DMS53 (cell line): ENCODE data around the gene ACOT7.

ENCODE experiments used
- DNase-seq: peaks from one replicate; lab custom pipeline; 2025; lab: John Stamatoyannopoulos, UW

Gene ACOT7

DNA sequence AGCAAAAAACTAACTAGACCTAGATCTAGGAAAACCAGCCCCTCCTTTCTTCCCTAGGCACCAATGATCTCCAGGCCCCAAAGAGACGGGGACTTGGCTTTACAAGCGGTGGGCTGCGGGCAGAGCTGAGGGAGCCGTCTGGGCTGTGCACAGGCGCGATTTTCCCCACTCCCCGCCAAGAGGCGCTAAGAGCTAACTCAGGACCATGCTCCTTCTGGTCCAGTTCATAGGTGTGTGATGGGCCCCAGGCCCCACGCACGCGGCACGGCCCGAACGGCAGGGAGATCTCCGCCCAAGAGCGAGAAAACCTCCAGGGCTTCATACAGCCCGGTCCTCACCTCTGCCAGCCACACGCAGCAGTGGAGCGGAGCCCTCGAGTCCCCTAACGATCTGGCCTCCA is 125.2 kb downstream of the ACOT7 start:
- DNase-seq, result no peak

DNA sequence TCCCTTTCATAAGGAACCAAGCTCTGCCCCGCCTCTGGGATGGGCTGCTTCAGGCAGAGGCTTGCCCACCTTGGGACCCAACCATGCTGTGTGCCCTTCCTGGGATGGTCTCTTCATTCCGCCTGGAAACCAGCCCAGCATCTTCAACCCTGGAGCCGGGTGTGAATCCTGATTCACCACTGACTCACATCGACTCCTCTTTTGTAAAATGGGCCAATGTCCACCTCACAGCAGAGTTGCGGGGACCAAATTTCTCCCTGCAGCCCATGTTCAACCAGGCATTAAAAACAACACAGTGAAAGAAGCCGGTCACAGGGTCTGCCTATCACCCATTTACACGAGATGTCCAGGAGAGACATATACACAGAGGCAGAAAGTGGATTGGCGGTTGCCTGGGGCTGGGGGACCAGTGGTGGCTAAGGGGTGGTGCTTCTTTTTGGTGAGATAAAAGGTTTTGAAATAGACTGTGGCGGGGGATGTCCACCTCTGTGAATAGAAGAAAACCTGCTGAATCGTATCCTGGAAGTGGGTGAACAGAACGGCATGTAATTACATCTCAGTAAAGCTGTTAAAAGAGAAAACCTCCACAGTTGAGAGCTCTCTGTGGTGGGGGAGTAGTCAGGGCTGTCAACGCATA is 125.8 kb downstream of the ACOT7 start:
- DNase-seq, result no peak

DNA sequence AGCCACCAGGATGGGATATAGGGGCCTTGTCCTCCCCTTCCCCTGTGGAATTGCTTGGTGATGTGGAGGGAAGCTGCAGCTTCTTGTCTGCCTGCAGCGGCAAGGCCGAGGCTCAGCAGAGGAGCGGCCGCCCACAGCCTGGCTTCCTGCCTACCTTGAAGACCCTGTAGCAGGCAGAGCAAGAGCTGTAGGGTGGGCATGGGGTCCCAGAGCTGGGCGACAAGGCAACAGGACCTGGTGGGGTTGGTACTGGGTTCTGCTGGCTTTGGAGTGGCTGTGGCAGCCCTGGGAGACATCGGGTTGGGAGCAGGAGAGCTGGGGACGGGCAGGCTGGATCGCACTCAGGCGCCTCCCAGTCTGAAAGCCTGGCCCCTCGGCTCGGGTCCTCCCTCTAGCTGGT is 126.9 kb downstream of the ACOT7 start:
- no peak for DNase-seq

DNA sequence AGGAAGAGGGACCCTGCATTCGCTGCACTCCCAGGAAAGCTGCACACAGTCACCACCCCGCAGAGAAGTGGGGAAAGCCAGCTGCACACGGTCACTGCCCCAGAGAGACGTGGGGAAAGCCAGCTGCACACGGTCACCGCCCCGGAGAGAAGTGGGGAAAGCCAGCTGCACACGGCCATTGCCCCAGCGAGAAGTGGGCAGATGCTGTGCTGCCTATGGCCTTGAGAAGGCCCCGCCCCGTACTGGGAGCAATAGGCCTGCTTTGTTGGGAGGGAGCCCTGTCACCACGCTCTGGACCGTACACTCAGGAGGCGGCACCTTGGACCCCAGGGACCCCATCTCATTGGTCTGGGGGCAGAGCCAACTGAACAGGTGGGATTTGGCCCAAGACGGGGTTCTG is 128.4 kb downstream of the ACOT7 start:
- DNase-seq, result peak; percentile 61

DNA sequence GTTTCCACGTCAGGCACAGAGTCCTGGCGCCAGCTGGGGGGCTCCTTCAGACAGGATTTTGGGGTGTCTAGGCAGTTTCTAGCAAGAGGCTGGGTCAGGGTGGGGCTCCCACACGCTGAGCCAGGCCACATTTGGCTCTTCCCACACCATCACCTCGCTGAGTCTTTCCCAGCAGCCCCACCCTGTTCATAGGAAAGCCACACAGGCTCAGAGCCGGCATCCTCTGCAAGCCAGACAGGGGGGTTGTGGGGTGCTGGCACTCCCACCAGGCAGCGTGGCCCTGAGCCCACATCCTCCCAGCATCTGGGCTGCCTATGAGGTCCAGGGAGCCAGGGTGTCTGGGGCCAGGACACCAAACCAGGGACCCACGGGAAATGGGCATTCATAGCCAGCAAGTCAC is 129.9 kb downstream of the ACOT7 start:
- DNase-seq, result no peak

DNA sequence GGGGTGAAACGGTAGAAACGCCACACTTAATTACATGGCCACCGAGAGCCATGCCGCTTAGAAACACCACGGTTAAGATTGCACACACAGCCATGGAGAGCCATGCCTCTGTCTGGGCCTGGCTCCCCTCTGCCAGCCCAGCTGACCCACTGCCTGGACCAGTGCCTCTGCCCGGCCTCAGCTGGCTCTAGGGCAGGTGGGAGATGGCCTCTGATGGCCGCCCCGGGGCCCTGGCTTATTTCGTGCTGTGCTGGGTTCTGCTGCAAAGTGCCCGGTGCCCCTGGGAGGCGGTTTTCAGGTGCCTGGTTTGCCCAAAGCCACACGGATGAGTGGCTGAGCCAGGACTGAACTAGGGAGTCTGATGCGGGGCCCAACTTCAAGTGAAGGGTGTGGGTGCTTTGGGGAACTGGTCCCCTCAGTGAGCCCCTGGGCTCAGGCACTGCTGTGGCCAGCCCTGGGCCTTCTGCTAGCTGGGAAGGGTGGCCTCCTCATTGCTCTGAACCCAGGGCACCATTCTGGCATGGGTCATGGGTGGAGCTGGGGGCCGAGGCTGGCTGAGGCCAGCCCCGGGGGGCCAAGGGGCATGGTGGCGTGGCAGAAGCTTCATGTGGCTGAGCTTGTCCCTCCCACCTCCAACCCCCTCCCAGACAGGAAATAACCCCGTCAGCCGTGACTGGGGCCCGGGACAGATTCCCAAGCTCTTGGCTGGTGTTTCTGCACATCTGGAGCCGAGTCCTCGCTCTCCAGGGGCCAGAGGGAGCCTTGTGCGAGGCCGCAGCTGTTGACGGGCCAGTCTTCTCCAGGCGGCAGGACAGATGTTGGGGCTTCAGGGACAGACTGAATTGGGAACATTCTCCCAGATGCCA is 130.8 kb downstream of the ACOT7 start:
- no peak for DNase-seq

DNA sequence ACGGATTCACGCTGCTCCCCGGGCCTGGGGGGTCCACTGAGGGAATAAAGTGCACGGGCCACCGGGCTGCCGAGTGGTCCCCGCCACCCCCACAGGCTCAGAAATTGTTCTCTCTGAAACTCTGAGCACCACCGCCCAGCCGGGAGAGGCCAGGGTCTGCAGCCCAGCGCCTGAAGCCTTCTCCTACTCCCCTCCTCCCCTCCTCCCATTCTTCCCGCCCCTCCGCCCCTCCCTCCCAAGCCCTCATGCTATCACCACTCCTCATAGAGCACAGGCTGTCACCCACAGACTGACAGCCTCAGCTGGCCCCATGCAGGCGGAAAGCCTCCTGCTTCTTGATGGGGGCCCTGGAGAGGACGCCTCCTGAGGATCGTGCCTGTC is 132.0 kb downstream of the ACOT7 start:
- peak; percentile 44 for DNase-seq

DNA sequence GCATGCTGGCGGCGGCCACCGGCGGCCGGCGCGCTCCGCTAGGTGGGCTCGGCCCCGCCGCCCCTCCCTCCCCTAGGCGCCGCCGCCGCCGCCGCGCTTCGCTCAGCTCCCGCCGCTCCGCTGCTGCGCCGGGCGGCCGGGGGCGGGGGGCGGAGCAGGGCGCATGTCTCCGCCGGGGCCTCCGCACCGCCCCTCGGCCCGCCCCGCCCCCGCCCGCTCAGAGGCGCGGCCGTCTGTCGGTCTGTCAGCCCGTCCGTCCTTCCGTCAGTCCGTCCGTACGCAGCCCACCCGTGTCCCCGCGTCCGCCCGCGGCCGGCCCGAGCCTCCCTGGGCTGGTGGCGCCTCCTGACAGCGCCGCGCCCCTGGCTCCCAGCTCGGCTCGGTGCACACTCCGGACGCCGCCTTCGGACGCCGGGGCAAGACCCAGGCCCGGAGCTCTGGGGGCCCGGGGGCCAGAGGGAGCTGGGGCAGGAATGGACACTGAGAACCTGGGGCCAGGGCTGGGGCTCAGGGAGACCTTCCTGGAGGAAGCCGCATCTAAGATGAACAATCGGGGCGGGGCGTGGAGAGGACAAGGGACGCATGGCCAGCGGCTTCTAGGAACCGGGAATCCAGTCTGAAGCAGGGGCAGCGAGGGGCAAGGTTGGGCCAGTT is 132.5 kb downstream of the ACOT7 start, which contains the start of gene GPR153:
TSS of gene GPR153 (minus strand) at position 138 of the 654 bp plus-strand sequence. CDS start 6,193 bp downstream, outside the sequence.
- DNase-seq, result peak; percentile 72

DNA sequence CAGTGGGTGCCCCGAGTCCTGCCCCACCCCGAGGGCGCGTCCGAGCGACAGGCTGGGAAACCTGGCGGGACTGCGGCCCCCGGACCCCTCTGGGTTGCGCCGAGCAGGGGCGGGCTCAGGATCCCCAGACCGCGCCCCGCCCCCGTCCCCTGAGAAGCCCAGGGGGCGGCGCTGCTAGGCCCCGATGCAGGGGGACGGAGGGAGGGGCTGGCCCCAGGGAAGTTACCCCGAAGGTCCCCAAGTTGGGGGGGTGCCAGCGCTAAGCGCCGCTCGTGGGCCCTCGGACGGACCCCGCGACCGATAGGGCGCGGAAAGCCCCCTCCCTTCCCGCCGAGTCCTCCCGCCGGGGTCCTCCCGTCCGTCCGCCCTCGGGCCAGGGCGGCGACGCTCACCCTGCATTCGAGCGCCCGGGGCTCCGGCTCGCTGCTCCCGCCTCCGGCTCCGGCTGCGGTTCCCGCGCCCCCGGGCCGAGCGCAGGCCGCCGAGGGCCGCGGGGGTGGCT is 133.1 kb downstream of the ACOT7 start:
- peak; percentile 65 for DNase-seq

DNA sequence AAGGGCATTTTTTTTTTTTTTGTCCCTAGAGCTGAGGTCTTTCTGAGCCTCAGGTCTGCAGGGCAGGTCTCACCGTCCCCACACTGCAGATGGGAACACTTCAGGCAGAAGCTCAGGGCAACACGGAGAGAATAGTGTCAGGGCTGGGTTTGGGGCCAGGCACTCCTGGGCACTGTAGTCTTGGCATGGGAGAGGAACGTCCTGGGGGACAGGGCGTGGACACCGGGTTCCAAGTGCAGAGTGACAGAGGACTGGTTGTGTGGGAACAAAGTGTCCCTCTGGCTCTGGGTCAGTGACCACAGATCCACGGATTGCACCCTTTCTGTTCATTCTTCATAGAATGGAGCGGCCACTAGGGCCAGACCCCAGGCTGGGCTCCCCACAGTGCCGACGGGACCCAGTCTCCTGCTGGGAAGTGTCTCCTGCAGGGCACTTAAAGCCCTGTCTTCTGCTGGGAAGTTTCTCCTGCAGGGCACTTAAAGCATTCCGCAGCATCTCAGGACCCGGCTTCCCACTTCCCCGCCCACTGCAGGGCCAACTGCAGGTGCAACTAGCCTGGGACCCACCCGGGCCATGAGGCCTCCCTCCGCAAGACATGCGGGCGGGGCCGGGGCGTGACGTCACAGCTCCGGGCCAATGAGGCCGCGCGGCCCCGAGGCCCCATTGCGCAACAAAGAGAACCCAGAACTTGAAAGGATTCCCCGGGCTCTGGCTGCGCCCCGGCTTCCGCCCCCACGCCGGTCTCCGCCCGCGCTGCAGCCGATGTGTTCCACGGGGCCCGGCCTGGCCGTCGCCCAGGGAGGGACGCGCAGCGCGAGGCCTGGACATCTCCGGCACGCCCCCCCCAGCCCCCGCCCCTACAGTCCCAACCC is 133.8 kb downstream of the ACOT7 start:
- peak; percentile 73 for DNase-seq

DNA sequence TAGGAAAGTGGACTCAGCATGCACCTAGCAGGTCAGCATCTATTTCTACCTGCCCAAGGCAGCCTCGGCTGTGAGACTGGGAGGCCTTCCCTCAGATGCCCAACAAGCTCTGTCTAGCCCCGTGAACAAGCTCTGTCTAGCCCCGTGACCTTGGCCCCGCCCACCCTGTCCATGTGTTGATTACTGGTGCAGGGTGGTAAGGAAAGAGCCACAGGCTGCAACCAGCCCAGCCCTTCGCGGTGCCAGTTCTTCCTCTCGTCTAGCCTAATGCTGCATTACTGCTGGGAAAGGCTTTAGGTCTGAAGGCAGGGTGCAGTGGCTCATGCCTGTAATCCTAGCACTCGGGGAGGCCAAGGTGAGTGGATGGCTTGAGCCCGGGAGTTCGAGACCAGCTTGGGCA is 134.9 kb downstream of the ACOT7 start:
- DNase-seq, result peak; percentile 30

DNA sequence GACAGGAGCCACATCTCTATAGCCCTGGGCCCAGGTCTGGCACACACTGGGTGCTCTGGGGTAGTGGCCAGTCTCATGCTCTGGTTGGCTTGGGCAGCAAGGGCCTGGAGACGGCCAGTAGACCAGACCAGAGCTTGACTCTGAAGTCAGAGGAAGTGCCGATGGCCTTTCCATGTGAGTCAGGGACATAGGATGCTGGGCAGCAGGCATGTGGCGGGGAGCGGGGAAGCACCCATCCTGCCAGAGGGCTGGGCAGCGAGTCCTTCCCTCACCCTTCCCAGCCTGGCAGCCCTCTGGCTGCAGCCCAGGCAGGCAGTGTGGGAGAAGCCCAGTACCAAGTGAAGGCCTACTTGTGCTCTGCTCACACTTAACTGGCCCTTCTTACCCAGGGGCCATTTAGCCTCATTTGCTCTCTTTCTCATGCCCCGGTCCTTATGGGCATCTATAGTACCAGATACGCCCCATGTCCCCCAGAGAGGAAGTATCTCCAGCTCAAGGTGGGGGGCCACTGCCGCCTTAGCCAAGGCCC is 136.0 kb downstream of the ACOT7 start:
- DNase-seq, result no peak

DNA sequence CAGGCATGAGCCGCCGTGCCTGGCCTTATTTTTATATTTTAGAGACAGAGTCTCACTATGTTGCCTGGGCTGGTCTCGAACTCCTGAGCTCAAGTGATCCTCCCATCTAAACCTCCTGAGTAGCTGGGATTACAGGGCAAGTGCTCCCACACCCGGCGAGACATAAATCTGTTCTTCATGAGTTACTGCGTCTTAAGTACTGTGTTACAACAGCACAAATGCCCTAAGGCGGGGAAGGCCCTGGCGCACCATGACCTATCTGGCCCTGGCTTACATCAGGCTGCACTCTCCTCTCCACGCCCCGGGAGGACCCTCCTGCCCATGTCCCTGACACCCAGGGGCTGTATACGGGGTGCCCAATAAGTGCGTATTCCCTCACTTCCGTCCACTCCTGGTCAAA is 136.9 kb downstream of the ACOT7 start:
- no peak for DNase-seq

DNA sequence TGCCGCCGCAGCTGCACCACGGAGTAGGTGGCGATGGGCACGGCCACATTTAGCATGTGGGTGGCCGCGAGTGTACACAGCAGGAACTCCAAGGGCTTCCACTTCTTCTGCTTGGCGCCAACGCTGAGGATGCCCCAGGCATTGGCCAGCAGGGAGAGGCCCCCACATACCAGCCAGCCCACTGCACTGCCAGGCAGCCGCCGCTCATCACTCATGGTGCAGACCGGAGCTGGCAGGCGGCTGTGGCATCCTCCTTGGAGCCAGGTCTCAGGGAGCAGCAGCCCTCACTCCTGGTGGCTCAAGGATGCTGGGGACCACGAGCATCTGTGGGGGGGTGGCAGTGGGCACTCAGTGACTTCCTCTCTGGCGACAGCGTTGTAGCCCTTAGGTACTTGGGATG is 138.9 kb downstream of the ACOT7 start:
- DNase-seq, result no peak

DNA sequence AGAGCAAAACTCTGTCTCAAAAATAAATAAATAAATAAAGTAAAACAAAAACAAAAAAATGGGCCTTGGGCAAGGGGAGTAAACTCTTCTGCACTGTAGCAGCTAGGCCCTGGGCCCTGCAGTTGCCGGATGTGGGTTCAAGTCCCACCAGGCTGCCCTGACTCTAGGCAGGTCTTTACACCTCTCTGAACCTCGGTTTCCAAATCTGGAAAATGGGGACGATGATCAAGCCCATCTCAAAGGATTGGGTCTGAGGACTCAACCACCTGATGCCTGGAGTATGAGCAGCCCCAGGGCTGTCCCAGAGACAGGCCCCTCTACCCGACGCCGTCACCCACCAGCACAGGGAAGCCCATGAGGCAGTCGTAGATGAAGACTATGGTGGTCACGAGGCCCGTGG is 140.2 kb downstream of the ACOT7 start:
- no peak for DNase-seq

DNA sequence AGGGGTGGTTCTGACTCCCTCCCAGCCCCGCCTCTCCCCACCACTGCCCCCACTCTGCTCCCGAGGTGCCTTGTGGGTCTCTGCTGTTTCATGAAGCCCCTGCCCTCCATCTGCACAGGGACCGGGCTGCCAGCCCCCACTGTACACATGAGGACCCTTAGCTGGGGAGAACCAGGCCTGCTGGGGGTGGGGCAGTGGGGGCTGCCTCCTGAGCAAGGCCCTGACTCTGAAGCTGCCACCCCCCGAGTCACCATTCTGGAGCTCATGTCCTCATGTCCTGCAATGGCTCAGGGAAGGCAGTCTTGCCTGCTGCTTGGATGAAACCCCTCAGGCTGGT is 141.2 kb downstream of the ACOT7 start:
- DNase-seq, result no peak

DNA sequence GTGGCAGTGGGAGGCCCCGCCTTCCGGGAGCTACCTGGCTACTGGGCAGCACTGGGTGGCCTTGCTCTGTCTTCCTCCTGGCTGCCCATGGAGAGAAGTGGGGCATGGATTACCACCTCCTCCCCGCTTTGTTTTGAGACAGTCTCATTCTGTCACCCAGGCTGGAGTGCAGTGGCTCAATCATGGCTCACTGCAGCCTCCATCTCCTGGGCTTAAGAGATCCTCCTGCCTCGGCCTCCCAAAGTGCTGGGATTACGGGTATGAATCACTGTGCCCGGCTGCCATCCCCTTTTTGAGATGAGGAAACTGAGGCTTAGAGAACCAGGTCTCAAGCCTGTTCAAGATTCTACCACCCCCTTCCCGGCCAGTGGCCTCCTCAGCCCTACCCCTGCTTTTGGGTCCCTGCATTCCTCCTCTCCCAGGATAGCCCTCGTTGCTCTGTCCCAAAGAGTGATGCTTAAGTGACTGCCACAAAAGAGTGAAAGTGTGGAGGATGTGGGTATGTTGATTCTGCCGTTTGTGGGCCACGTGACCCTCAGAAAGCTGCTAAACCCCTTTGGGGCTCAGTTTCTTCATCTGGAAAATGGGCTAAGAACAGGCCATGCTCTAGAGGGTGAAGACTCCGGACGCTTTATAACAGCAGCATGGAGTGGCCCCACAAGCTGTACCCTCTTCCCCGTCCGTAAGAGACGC is 141.7 kb downstream of the ACOT7 start:
- DNase-seq, result no peak

DNA sequence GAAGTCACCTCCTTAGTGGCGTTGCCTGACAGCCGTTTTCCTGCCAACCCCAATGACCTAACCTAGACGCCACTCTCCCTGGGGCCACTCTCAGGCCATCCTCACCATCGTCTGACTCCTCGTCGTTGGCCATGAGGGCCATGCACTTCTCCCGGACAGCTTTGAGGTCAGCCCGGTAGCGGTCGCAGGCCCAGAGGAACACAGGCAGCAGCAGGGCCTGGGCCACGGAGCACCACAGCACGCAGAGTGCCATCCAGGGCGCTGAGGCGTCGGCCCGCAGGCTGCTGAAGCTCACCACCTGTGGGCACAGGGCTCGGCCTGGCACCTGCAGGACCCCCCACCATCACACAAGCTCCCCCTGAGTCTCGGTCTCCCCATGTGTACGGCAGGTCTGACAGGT is 142.3 kb downstream of the ACOT7 start:
- DNase-seq, result no peak

DNA sequence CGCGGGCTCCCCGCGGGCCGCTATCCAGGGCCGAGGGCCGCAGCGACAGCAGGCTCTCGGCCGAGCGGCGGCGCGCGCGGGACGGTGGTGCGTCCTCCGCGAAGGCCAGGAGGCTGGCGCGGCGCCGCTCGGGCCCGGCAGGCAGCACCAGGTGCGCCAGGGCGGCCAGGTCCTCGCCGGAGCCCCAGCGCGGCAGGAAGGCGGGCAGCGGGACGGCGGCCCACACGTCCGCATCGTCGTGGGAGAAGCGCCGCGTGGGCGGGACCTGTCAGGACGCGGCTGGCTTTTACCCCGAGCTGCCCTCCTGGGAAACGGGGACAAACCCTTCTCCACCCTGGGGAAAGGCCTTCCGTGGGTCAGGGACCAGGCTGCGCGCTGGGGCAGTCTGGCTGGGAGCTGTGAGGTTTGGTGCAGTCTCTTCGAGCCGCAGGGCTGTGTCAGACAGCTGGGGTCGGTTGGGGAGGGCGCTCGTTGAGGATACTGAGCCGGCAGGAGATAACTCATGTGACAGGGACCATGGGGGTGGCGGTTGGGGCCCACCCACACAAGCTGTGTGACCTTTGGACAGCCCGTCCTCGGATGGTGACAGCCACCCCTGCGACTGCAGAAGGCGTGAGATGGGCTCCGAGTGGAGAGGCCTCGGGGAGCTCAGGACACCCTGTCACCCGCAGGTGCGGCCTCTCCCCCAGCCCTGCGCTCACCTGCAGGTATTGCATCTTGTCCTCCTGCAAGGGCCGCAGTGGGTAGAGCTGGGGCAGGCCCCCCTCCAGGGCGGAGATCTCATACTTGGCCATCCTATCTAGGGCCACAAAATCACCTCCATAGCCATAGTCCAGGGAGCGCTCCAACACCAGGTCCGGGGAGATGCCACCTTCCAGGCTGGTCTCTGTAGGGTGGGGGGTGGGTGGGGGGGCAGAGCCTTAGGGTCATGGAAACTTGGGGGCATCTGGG is 143.6 kb downstream of the ACOT7 start:
- DNase-seq, result peak; percentile 68
